Skeletal muscle satellite cell (primary cell): ENCODE results near the gene ARHGEF10L.
A peak's percentile ranks its signal among the peaks of the same experiment; 100 is the strongest.

Experiments
- H3K27me3 ChIP-seq: 2 replicates; pipeline ENCODE4 v1.7.0; 2013; ENCODE audit warnings: low read length; ENCODE audit not compliant: control insufficient read depth, insufficient read depth
- H3K36me3 ChIP-seq: 2 replicates; pipeline ENCODE4 v1.7.0; 2013; ENCODE audit warnings: mild to moderate bottlenecking, control low read depth, low read length; ENCODE audit not compliant: insufficient read depth
- H3K4me1 ChIP-seq: 2 replicates; pipeline ENCODE4 v1.7.0; 2013; ENCODE audit warnings: low read length; ENCODE audit not compliant: control insufficient read depth, insufficient read depth
- H3K4me2 ChIP-seq: 2 replicates; pipeline ENCODE4 v1.7.0; 2013; ENCODE audit warnings: mild to moderate bottlenecking, low read length
- H3K4me3 ChIP-seq: 2 replicates; pipeline ENCODE4 v1.7.0; 2013; ENCODE audit warnings: low read length
- H3K9ac ChIP-seq: 2 replicates; pipeline ENCODE4 v1.7.0; 2013; ENCODE audit warnings: mild to moderate bottlenecking, low read depth, low read length, moderate library complexity
- H3K9me3 ChIP-seq: replicated peaks from 2 replicates; pipeline ENCODE4 v1.7.0; 2013; ENCODE audit warnings: mild to moderate bottlenecking, control low read depth, low read length

ARHGEF10L gene

DNA sequence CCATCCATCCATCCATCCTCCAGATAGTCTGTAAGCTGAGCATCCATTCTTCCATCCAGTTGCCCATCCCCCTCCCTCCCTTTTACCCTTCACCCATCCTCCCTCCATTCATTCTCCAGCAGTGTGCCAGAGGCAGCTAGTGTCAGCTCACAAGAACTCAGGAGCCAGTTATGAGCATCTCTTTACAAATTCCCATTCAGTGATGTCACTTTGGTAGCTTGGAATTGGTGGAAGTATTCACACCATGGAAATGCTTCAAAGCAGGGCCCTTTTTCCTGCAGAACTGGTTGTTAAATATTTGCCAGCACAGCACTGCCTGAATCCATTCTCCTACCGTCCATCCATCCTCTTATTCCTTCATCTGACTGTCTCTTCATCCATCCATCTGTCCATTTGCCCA, 72.5 kb downstream of the ARHGEF10L start:
- no peak overlapping the region for H3K9ac ChIP-seq
- H3K36me3 ChIP-seq = peaks cover 6% of the 10 kb centered on the region

DNA sequence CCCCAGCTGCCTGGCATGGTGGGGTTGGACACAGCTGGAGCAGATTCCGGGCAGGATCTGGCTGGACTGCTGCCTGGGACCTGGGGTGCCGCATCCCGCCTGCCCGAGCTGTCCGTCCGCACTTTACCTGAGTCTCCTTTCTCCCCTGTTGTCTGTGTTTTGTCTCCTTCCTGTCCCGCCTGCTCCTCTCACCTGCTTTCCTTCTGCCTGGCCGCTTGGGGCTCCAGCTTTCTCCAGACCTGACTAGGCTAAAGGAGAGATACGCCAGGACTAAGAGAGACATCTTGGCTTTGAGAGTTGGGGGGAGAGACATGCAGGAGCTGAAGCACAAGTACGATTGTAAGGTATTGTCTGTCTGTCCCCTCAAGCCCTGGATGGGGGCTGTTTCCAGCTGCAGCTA, 73.3 kb downstream of the ARHGEF10L start:
- Histone ChIP-seq H3K9me3 (no peaks in the 10 kb centered on the region), H3K4me3 (no peak overlapping the region), H3K4me1 (peaks cover 17% of the 10 kb centered on the region), H3K27me3 (no peaks in the 10 kb centered on the region), H3K9ac (no peak overlapping the region), H3K36me3 (peaks cover 6% of the 10 kb centered on the region), H3K4me2 (no peak overlapping the region)

More for the DNA sequence above, 72.5 kb downstream of the ARHGEF10L start:
- Histone ChIP-seq H3K4me1 (peaks cover 9% of the 10 kb centered on the region), H3K27me3 (no peaks in the 10 kb centered on the region), H3K4me2 (no peak overlapping the region), H3K4me3 (no peak overlapping the region), H3K9me3 (no peaks in the 10 kb centered on the region)

DNA sequence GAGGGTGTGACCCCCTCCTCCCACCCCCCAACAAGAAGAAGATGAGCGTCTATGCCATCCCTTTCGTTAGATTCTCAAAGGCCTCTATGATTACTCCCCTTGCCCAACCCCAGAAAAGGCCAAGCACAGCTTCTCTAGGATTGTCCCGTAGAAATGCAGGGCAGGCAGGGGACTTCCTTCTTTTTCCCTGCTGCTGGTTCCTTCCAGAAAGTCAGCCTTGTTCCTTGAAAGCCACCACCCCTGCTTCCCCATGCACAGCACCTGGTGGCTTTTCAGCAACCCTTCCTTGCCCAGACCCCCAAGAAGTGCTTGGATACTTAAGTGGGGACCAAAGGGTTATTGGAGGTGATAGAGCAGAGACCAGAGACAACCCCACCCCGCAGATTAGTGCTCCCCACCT, 75.1 kb downstream of the ARHGEF10L start:
- no peaks in the 10 kb centered on the region for H3K9me3 ChIP-seq
- H3K9ac ChIP-seq = no peak overlapping the region
- H3K27me3 ChIP-seq = no peaks in the 10 kb centered on the region
- no peak overlapping the region for H3K4me3 ChIP-seq
- peaks cover 3% of the 10 kb centered on the region for H3K36me3 ChIP-seq
- peaks cover 28% of the 10 kb centered on the region for H3K4me1 ChIP-seq
- H3K4me2 ChIP-seq = no peak overlapping the region

DNA sequence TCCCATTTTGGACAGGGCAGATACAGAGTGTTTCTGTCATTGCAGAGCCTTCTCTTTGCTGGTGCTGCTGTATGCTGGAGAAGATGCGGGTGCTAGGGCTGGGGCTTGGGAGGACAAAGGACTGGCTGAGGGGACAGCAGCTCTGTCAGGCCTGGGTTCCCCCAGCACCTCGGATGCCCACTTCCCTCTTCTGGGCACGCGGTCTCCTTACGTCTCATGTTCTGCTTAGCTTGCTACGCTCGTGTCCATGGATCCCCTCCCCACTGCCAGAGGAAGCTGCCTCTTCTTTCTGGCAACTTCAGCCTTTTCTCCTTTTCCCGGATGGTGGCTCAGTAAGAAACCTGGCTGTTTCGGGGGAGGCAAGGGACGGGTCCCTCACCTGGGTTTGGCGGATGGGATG, 75.7 kb downstream of the ARHGEF10L start:
- no peak overlapping the region for H3K4me3 ChIP-seq
- H3K36me3 ChIP-seq = peaks cover 3% of the 10 kb centered on the region
- no peak overlapping the region for H3K4me2 ChIP-seq
- no peaks in the 10 kb centered on the region for H3K27me3 ChIP-seq
- H3K9me3 ChIP-seq = no peaks in the 10 kb centered on the region
- peaks cover 32% of the 10 kb centered on the region for H3K4me1 ChIP-seq
- no peak overlapping the region for H3K9ac ChIP-seq

DNA sequence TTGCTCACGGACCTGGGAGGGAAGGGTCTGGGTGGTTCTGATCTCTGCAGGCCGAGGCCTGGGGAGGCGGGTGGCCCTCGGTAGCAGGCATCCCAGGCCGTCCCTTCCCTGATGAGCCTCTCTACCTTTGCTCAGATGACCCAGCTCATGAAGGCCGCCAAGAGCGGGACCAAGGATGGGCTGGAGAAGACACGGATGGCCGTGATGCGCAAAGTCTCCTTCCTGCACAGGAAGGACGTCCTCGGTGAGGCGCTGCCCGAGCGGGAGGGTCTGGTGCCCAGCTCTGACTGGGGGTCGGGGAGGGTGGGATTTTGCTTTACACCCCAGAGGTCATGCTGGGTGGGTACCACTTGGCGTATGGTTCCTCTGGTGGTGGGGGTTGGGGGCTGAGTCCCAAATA, 76.5 kb downstream of the ARHGEF10L start:
- Histone ChIP-seq H3K4me1 (peaks cover 36% of the 10 kb centered on the region), H3K9ac (no peak overlapping the region), H3K36me3 (peaks cover 3% of the 10 kb centered on the region), H3K27me3 (no peaks in the 10 kb centered on the region), H3K4me2 (no peak overlapping the region), H3K4me3 (no peak overlapping the region), H3K9me3 (no peaks in the 10 kb centered on the region)

DNA sequence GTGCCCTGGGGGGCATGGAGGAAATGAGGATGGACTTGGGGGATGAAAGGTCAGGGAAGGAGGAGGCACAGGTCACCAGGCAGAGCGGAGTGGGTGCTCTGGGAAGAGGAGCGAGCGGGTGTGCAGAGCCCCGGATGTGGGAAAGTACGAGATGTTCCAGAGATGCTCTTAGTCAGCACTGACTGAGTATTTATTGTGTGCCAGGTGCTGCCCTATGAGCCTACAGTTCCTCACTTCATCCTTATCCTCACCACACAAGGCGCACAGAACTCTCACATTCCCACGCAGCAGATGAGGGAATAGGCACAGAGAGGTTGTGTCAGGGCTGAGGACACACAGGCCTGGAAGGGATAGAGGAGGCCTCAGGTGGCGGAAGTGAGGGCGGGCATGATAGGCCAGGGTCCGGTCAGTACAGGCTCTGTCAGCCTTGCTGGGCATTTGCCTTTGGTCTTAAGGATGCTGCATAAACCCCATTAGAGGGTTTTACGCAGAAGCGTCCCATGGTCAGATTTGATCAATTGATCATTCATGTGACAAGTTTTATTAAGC, 77.3 kb downstream of the ARHGEF10L start:
- Histone ChIP-seq H3K36me3 (peaks cover 8% of the 10 kb centered on the region), H3K27me3 (no peaks in the 10 kb centered on the region), H3K4me1 (peaks cover 36% of the 10 kb centered on the region)

DNA sequence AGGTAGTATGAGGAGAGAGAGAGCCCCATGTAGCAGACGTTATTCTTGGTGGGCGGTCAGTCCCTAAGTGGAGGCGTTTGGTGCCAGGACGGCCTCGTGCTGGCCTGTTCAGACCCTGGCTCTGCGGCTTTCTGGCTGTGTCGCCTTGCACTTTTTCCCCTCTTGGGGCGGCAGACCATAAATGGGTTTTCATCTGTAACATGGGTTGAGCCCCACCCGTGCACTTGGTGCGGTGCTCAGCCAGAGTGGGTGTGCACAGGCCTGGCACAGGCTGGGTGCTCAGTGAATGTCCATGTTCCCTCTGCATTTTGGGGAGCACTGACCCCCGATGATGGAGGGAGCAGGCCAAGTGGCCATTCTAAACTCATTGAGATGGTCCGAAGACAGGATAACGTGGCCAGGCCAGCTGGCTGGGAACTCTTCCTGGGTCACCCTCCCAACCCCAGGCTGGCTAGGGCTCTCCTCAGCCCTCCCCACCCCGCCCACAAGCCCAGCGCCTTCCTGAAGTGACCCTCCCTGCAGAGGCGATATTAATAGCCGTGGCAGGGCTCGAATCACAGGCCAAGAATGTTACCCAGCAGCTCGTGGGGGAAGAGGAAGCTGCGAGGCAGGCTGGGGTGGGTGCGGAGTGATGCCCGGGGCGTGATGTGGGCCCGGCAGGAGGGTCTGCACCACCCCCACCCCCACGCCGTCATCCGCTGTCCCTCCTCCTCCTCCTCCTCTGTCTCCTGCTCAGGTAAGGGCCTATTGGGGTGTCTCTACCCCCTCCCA, 78.5 kb downstream of the ARHGEF10L start:
- Histone ChIP-seq H3K27me3 (no peaks in the 10 kb centered on the region), H3K9ac (peak overlapping the region; percentile 87), H3K9me3 (no peaks in the 10 kb centered on the region), H3K4me2 (peak overlapping the region; percentile 88), H3K4me1 (peaks cover 36% of the 10 kb centered on the region), H3K4me3 (peak overlapping the region; percentile 75), H3K36me3 (peaks cover 19% of the 10 kb centered on the region)

More for the DNA sequence above, 77.3 kb downstream of the ARHGEF10L start:
- H3K9ac ChIP-seq = peak overlapping the region; percentile 87
- H3K4me2 ChIP-seq = peak overlapping the region; percentile 32
- H3K9me3 ChIP-seq = no peaks in the 10 kb centered on the region
- peak overlapping the region; percentile 36 for H3K4me3 ChIP-seq

DNA sequence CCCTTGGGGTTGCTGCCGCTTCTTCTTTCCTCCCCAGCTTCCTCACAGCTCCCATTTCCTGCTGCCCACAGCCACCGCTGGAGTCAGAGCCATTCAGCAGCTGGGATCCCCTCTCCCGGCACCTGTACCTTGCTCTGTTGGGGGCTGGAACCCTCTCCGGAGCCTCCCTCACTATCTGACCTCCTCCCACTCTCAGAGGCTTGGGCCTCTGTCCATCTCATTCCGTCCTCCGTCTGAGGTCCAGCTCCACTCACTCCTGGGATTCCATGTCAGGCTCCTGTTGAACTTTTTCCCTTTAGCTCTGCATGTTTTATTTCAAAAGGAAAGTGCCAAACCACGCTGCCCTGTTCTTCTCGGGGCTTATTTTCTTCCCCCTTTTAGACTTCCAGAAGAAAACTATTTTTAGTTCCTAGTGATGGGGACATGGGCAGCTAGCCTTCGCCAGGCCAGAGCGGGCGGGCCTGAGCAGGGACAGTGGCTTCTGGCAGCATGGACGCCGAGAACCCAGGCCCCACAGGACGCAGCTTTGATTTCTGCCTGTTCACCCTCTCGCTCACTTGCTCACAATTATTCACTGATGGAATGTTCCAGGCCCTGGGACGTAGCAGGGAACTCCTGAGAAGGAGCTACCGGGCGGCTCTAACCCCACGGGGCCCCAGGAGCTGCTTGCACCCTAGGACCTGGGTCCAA, 79.2 kb downstream of the ARHGEF10L start:
- peak overlapping the region; percentile 87 for H3K9ac ChIP-seq
- peaks cover 43% of the 10 kb centered on the region for H3K4me1 ChIP-seq
- peak overlapping the region; percentile 88 for H3K4me2 ChIP-seq
- H3K4me3 ChIP-seq = peak overlapping the region; percentile 75
- H3K27me3 ChIP-seq = no peaks in the 10 kb centered on the region
- H3K36me3 ChIP-seq = peaks cover 23% of the 10 kb centered on the region
- H3K9me3 ChIP-seq = no peaks in the 10 kb centered on the region

DNA sequence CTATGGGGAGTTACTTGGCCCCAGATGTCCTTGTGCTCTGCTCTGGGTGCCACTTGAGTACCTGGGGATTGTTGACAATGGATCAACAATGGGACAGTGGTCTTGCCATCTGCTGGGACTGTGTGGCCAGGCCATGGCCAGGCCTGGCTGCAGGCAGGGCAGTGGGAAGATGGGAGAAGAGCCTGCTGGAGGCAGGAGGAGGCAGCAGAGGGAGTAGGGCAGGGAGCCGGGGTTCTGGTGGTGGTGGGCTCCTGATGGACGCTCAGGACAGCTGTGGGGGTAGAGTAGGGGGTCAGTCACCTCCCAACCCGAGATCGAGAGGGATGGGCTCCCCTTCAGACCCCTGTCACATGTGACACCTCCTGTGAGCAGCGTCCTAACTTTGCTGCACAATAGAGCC, 81.0 kb downstream of the ARHGEF10L start:
- peaks cover 37% of the 10 kb centered on the region for H3K36me3 ChIP-seq
- H3K4me3 ChIP-seq = no peak overlapping the region
- no peak overlapping the region for H3K9ac ChIP-seq
- H3K27me3 ChIP-seq = no peaks in the 10 kb centered on the region
- no peaks in the 10 kb centered on the region for H3K9me3 ChIP-seq
- H3K4me1 ChIP-seq = peaks cover 59% of the 10 kb centered on the region
- peak overlapping the region; percentile 48 for H3K4me2 ChIP-seq

DNA sequence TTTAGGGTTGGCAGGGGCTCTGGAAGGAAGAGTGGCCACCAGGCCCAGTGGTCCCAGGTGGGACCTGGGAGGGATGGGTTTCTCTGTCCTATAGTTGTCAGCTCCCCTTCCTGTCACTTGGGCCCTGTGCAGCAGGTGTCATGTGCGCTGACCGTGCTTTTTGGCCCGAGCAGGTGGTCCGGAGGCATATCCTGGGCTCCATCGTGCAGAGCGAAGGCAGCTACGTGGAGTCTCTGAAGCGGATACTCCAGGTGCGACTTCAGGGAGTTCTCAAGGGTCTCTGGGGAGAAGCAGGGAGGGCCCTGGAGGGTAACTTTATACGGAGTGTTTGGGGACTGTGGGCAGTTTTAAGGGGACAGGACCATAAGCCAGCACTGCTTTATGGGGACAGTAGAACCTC, 82.2 kb downstream of the ARHGEF10L start:
- H3K9ac ChIP-seq = no peak overlapping the region
- no peak overlapping the region for H3K4me3 ChIP-seq
- no peak overlapping the region for H3K4me2 ChIP-seq
- no peaks in the 10 kb centered on the region for H3K9me3 ChIP-seq
- H3K4me1 ChIP-seq = peaks cover 53% of the 10 kb centered on the region
- H3K36me3 ChIP-seq = peaks cover 49% of the 10 kb centered on the region
- no peaks in the 10 kb centered on the region for H3K27me3 ChIP-seq

DNA sequence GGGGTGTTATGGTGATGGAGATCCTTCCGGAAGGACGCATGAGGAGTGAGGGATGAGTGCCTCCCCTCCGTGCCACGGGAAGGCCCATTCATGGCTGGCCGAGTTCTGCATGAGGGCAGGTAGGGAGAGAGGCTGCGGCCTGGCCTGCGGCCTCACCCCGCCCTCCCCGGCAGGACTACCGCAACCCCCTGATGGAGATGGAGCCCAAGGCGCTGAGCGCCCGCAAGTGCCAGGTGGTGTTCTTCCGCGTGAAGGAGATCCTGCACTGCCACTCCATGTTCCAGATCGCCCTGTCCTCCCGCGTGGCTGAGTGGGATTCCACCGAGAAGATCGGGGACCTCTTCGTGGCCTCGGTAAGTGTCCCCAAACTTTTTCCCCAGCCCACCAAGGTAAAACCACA, 83.3 kb downstream of the ARHGEF10L start:
- Histone ChIP-seq H3K4me1 (peaks cover 41% of the 10 kb centered on the region), H3K4me2 (no peak overlapping the region), H3K27me3 (no peaks in the 10 kb centered on the region), H3K36me3 (peaks cover 61% of the 10 kb centered on the region), H3K9ac (no peak overlapping the region), H3K9me3 (no peaks in the 10 kb centered on the region), H3K4me3 (no peak overlapping the region)
